Liver (tissue), 3 donors: ENCODE data around the gene XAF1.

ENCODE experiments used
- ATF3 ChIP-seq: IDR thresholded peaks from 2 replicates; pipeline ENCODE4 v1.6.1; 2016; ENCODE audit warnings: antibody characterized with exemption
- CTCF ChIP-seq: fragments of 150-350 bp; IDR thresholded peaks from 2 replicates; pipeline ENCODE4 v1.5.1; 2017; ENCODE audit warnings: improper control_type of control experiment, low read depth, low read length; ENCODE audit not compliant: missing input control
- FOXA2 ChIP-seq: IDR thresholded peaks from 2 replicates; pipeline ENCODE4 v1.6.1; 2016; ENCODE audit warnings: antibody characterized with exemption
- GABPA ChIP-seq, 2 donors: IDR thresholded peaks in 1 of 2; conservative IDR thresholded peaks in 1 of 2; 2 replicates each; pipeline ENCODE4 v1.6.1; 2016; ENCODE audit warnings: antibody characterized with exemption in 2 of 2, mild to moderate bottlenecking in 1 of 2, moderate library complexity in 1 of 2
- HNF4A ChIP-seq, 2 donors: conservative IDR thresholded peaks; 2 replicates each; pipeline ENCODE4 v1.6.1; 2016; ENCODE audit warnings: antibody characterized with exemption in 2 of 2, mild to moderate bottlenecking in 2 of 2
- NR2F2 ChIP-seq: IDR thresholded peaks from 2 replicates; pipeline ENCODE4 v1.6.1; 2016; ENCODE audit warnings: antibody characterized with exemption
- RAD21 ChIP-seq, 2 donors: IDR thresholded peaks; 2 replicates each; pipeline ENCODE4 v1.6.1; 2016; ENCODE audit warnings: antibody characterized with exemption in 2 of 2, mild to moderate bottlenecking in 2 of 2
- SP1 ChIP-seq: IDR thresholded peaks from 2 replicates; pipeline ENCODE4 v1.6.1; 2018; ENCODE audit warnings: antibody characterized with exemption, mild to moderate bottlenecking
- TAF1 ChIP-seq: conservative IDR thresholded peaks from 2 replicates; pipeline ENCODE4 v1.6.1; 2016; ENCODE audit warnings: antibody characterized with exemption, mild to moderate bottlenecking
- YY1 ChIP-seq: IDR thresholded peaks from 2 replicates; pipeline ENCODE4 v1.6.1; 2016; ENCODE audit warnings: antibody characterized with exemption, mild to moderate bottlenecking
- TF ChIP-seq, protein P1 (sequence below): IDR thresholded peaks from 2 replicates; pipeline ENCODE4 v1.6.1; 2016; ENCODE audit warnings: antibody characterized with exemption
- TF ChIP-seq, protein P2 (sequence below): IDR thresholded peaks from 2 replicates; pipeline ENCODE4 v1.6.1; 2016; ENCODE audit warnings: antibody characterized with exemption, mild to moderate bottlenecking
- donor health status: healthy.
- donor health status: healthy.

DNA sequence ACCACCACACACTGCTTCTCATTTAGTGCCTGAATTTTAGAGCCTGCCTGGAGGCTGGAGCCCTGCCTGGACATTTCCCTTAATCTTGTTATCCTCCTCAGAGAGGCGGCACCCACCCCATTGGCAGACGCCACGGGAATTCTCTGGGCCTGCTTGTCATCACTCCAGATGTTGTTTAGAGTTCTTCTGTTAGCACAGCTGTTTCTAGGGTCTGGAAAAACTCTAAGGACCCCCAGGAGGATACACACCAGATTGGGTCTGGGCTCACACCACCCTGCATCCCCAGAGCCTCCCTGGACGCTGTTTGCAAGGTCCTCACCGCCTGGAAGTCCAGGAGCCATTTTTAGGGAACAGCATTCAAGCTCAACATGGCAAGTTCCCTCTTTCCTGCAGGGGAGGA, 565 bp upstream of the XAF1 start:
- no peak for TF ChIP-seq ATF3
- no peak for TF ChIP-seq YY1
- TF ChIP-seq CTCF = no peak
- TF ChIP-seq HNF4A (conservative IDR thresholded peaks at IDR 0.05) = no peak
- TF ChIP-seq, protein P1, sequence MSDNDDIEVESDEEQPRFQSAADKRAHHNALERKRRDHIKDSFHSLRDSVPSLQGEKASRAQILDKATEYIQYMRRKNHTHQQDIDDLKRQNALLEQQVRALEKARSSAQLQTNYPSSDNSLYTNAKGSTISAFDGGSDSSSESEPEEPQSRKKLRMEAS = no peak
- TF ChIP-seq, protein P2, sequence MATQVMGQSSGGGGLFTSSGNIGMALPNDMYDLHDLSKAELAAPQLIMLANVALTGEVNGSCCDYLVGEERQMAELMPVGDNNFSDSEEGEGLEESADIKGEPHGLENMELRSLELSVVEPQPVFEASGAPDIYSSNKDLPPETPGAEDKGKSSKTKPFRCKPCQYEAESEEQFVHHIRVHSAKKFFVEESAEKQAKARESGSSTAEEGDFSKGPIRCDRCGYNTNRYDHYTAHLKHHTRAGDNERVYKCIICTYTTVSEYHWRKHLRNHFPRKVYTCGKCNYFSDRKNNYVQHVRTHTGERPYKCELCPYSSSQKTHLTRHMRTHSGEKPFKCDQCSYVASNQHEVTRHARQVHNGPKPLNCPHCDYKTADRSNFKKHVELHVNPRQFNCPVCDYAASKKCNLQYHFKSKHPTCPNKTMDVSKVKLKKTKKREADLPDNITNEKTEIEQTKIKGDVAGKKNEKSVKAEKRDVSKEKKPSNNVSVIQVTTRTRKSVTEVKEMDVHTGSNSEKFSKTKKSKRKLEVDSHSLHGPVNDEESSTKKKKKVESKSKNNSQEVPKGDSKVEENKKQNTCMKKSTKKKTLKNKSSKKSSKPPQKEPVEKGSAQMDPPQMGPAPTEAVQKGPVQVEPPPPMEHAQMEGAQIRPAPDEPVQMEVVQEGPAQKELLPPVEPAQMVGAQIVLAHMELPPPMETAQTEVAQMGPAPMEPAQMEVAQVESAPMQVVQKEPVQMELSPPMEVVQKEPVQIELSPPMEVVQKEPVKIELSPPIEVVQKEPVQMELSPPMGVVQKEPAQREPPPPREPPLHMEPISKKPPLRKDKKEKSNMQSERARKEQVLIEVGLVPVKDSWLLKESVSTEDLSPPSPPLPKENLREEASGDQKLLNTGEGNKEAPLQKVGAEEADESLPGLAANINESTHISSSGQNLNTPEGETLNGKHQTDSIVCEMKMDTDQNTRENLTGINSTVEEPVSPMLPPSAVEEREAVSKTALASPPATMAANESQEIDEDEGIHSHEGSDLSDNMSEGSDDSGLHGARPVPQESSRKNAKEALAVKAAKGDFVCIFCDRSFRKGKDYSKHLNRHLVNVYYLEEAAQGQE = no peak
- TF ChIP-seq GABPA (IDR thresholded peaks at IDR 0.05 in 1 of 2, conservative IDR thresholded peaks at IDR 0.05 in 1 of 2) = no peak
- no peak for TF ChIP-seq RAD21 (IDR thresholded peaks at IDR 0.05)
- TF ChIP-seq TAF1 = no peak
- no peak for TF ChIP-seq NR2F2
- no peak for TF ChIP-seq FOXA2
- no peak for TF ChIP-seq SP1
